PC-3 (cell line): Measurements from ENCODE around the gene NRL. TPM values are rescaled to one million over a fixed set of nuclear protein-coding genes. Genes with fewer than 3 reads are reported as not detected.
"Not testable (repeated sequence)": the region's sequence is repeated elsewhere in the genome, so short reads cannot be mapped to it uniquely, and the experiment has no call there.

ENCODE experiments used
- ATAC-seq: fragments of 200-7000 bp; cut with Tn5 transposase; 2 replicates; pipeline ENCODE4 v1.9.1; 2020; ENCODE audit warnings: mild to moderate bottlenecking, moderate library complexity
- BruUV-seq: library from RNA; stranded (reverse); fragments of 400-500 nt; replicated peaks from 2 replicates; lab custom pipeline; 2021; lab: Mats Ljungman, UMichigan
- CTCF ChIA-PET: fragments of 300-600 bp; sonication (Branson Sonifier 250); formaldehyde crosslinking; loops from one replicate; lab custom pipeline; 2022; ENCODE audit warnings: antibody characterized with exemption; lab: Charles Lee
- POLR2A ChIA-PET: fragments of 300-600 bp; sonication (Branson Sonifier 250); formaldehyde crosslinking; loops from one replicate; lab custom pipeline; 2022; ENCODE audit warnings: antibody characterized with exemption; ENCODE audit not compliant: unreplicated experiment; lab: Charles Lee
- DNase-seq: peaks from one replicate; pipeline ENCODE4 v3.0.0-alpha.2; 2015
- H2AFZ ChIP-seq: fragments of 300-600 bp; sonication (generic); 2 replicates; pipeline ENCODE4 v1.6.0; 2016; ENCODE audit warnings: antibody characterized with exemption, low read length
- H3F3A ChIP-seq: fragments of 300-600 bp; sonication (generic); one replicate; pipeline ENCODE4 v1.6.0; 2017; ENCODE audit warnings: antibody characterized with exemption, low read length, control low read depth, mild to moderate bottlenecking; ENCODE audit not compliant: unreplicated experiment
- H3K27ac ChIP-seq: fragments of 300-600 bp; sonication (generic); 2 replicates; pipeline ENCODE4 v1.5.1; 2016; ENCODE audit warnings: mild to moderate bottlenecking, low read length
- H3K27me3 ChIP-seq: fragments of 300-600 bp; sonication (generic); 2 replicates; pipeline ENCODE4 v1.6.1; 2016; ENCODE audit warnings: low read length, mixed read lengths
- H3K36me3 ChIP-seq: fragments of 300-600 bp; sonication (generic); 2 replicates; pipeline ENCODE4 v1.6.1; 2016; ENCODE audit warnings: low read depth, mixed run types, low read length, mixed read lengths
- H3K4me1 ChIP-seq: fragments of 300-600 bp; sonication (generic); 2 replicates; pipeline ENCODE4 v1.5.1; 2016; ENCODE audit warnings: low read length; ENCODE audit not compliant: insufficient read depth
- H3K4me2 ChIP-seq: fragments of 300-600 bp; sonication (generic); 2 replicates; pipeline ENCODE4 v1.6.0; 2016; ENCODE audit warnings: low read length
- H3K4me3 ChIP-seq: fragments of 300-600 bp; sonication (generic); 2 replicates; pipeline ENCODE4 v1.5.1; 2016; ENCODE audit warnings: mild to moderate bottlenecking, low read length, mixed read lengths
- H3K79me2 ChIP-seq: fragments of 300-600 bp; sonication (generic); 2 replicates; pipeline ENCODE4 v1.6.1; 2017; ENCODE audit warnings: low read length, mixed read lengths
- H3K9ac ChIP-seq: fragments of 300-600 bp; sonication (generic); 2 replicates; pipeline ENCODE4 v1.6.0; 2016; ENCODE audit warnings: mild to moderate bottlenecking, low read length
- H3K9me2 ChIP-seq: fragments of 300-600 bp; sonication (generic); replicated peaks from 2 replicates; pipeline ENCODE4 v1.6.1; 2016; ENCODE audit warnings: mixed run types, low read length, mixed read lengths
- H3K9me3 ChIP-seq: fragments of 300-600 bp; sonication (generic); 2 replicates; pipeline ENCODE4 v1.6.1; 2016; ENCODE audit warnings: low read length, mixed read lengths
- H4K20me1 ChIP-seq: fragments of 300-600 bp; sonication (generic); 2 replicates; pipeline ENCODE4 v1.6.1; 2016; ENCODE audit warnings: low read length, mixed read lengths
- CTCF ChIP-seq: fragments of 300-600 bp; sonication (generic); conservative IDR thresholded peaks from 2 replicates; pipeline ENCODE4 v1.5.1; 2017; ENCODE audit warnings: antibody characterized with exemption, low read depth, mild to moderate bottlenecking, low read length
- EZH2 ChIP-seq: fragments of 300-600 bp; sonication (generic); IDR thresholded peaks from one replicate; pipeline ENCODE4 v1.6.1; 2017; ENCODE audit warnings: antibody characterized with exemption, mild to moderate bottlenecking, low read length; ENCODE audit not compliant: unreplicated experiment
- EZH2phosphoT487 ChIP-seq: fragments of 300-600 bp; sonication (generic); IDR thresholded peaks from 2 replicates; pipeline ENCODE4 v1.6.1; 2018; ENCODE audit warnings: mild to moderate bottlenecking, antibody characterized with exemption, low read length, borderline replicate concordance
- intact Hi-C: fragments of 100-400 bp; cut with micrococcal nuclease; formaldehyde crosslinking; loops from 2 replicates; pipeline ENCODE4 v1.9.0; 2023
- microRNA-seq: library from miRNA; unstranded; fragments of <30 nt; microRNA quantifications from one replicate; pipeline ENCODE4 v1.1.0, GENCODE V29; 2020; ENCODE audit not compliant: unreplicated experiment
- total RNA-seq: library from RNA; depleted of rRNA; stranded (reverse); fragments of >200 nt; gene quantifications from 2 replicates; pipeline ENCODE4 v1.2.3, GENCODE V29; 2014; rRNA removed

The NRL gene
- total RNA-seq, 1 experiment from 2014 or later, result 1.5 TPM

GRCh38 chr14:24032727-24033418 lies 81.9 kb downstream of the NRL start:
- POLR2A ChIA-PET, result no interaction called here
- H3F3A ChIP-seq, result no peaks in the 10 kb centered on the region
- intact Hi-C loops, result no loop called here

GRCh38 chr14:24031331-24031730 lies 83.4 kb downstream of the NRL start:
- not testable (repeated sequence) for H3F3A ChIP-seq

More at GRCh38 chr14:24032727-24033418, 81.9 kb downstream of the NRL start:
- no TSS peak for BruUV-seq
- Histone ChIP-seq H3K9ac (no peak overlapping the region), H2AFZ (no peak overlapping the region), H3K9me3 (0 out of 2 replicates have a peak, but pooled peaks cover 7% of the 10 kb centered on the region), H3K27ac (no peak overlapping the region), H3K79me2 (no peaks in the 10 kb centered on the region), H4K20me1 (no peaks in the 10 kb centered on the region), H3K27me3 (no peaks in the 10 kb centered on the region), H3K9me2 (no peaks in the 10 kb centered on the region), H3K4me2 (no peak overlapping the region), H3K4me3 (no peak overlapping the region), H3K4me1 (no peaks in the 10 kb centered on the region), H3K36me3 (no peaks in the 10 kb centered on the region)
- ATAC-seq (no peak), DNase-seq (peak; percentile 67)
- CTCF ChIA-PET, result no interaction called here
- no peak for TF ChIP-seq EZH2phosphoT487
- no peak for TF ChIP-seq EZH2
- no peak for TF ChIP-seq CTCF

GRCh38 chr14:24029687-24030086 lies 85.1 kb downstream of the NRL start:
- POLR2A ChIA-PET, H3F3A ChIP-seq, ATAC-seq, H3K36me3 ChIP-seq, intact Hi-C loops, H3K4me2 ChIP-seq, H3K9me2 ChIP-seq, H3K79me2 ChIP-seq, H3K4me3 ChIP-seq, H3K27me3 ChIP-seq, H3K9me3 ChIP-seq, H3K27ac ChIP-seq, H4K20me1 ChIP-seq, H3K4me1 ChIP-seq, H3K9ac ChIP-seq, DNase-seq, H2AFZ ChIP-seq, CTCF ChIA-PET, BruUV-seq: not testable (repeated sequence)

More at GRCh38 chr14:24031331-24031730, 83.4 kb downstream of the NRL start:
- H2AFZ ChIP-seq, H3K4me3 ChIP-seq, H3K9me2 ChIP-seq, H3K4me1 ChIP-seq, H3K9me3 ChIP-seq, intact Hi-C loops, BruUV-seq, H3K4me2 ChIP-seq, H3K79me2 ChIP-seq, DNase-seq, CTCF ChIA-PET, H4K20me1 ChIP-seq, ATAC-seq, H3K27ac ChIP-seq, H3K27me3 ChIP-seq, H3K36me3 ChIP-seq, POLR2A ChIA-PET, H3K9ac ChIP-seq: not testable (repeated sequence)

Small RNA genes within 50 kb of the gene (microRNA-seq; reads per million reads assigned to microRNA genes)
- not detected for gene MIR7703

Other genes starting within 250 kb of the NRL start
- 103 and 108 TPM in 2 replicates for gene DHRS4, start 161.2 kb downstream of the NRL start, total RNA-seq
- 16.5 and 26.7 TPM in 2 replicates for gene DHRS4L2, start 126.0 kb downstream of the NRL start, total RNA-seq
- gene CARMIL3, start 62.9 kb downstream of the NRL start, total RNA-seq, result not detected in 2 replicates
- not detected in 2 replicates for gene CPNE6, start 43.4 kb downstream of the NRL start, total RNA-seq
- gene PCK2, start 20.6 kb downstream of the NRL start, total RNA-seq, result 10.0 and 11.6 TPM in 2 replicates
- gene DCAF11, start 172 bp downstream of the NRL start, total RNA-seq, result 68.2 and 85.8 TPM in 2 replicates
- gene FITM1, start 15.7 kb upstream of the NRL start, total RNA-seq, result 0.55 TPM in 1 of 2 replicates, not detected in the other
- gene PSME1, start 21.2 kb upstream of the NRL start, total RNA-seq, result 140 and 163 TPM in 2 replicates
- gene EMC9, start 26.6 kb upstream of the NRL start, total RNA-seq, result 30.1 and 36.7 TPM in 2 replicates
- 211 and 297 TPM in 2 replicates for gene PSME2, start 31.7 kb upstream of the NRL start, total RNA-seq
- 69.6 and 79.4 TPM in 2 replicates for gene RNF31, start 32.5 kb upstream of the NRL start, total RNA-seq
- 10.5 and 20.6 TPM in 2 replicates for gene IRF9, start 46.3 kb upstream of the NRL start, total RNA-seq
- 1.9 and 5.7 TPM in 2 replicates for gene REC8, start 57.1 kb upstream of the NRL start, total RNA-seq
- gene IPO4, start 73.9 kb upstream of the NRL start, total RNA-seq, result 193 and 211 TPM in 2 replicates
- 52.1 and 58.3 TPM in 2 replicates for gene TM9SF1, start 80.5 kb upstream of the NRL start, total RNA-seq
- gene TSSK4, start 90.7 kb upstream of the NRL start, total RNA-seq, result 0.11 TPM in 1 of 2 replicates, not detected in the other
- gene CHMP4A, start 98.5 kb upstream of the NRL start, total RNA-seq, result 58.3 and 67.9 TPM in 2 replicates
- gene MDP1, start 101.1 kb upstream of the NRL start, total RNA-seq, result 16.2 and 23.5 TPM in 2 replicates
- gene NEDD8, start 117.4 kb upstream of the NRL start, total RNA-seq, result 330 and 337 TPM in 2 replicates
- gene GMPR2, start 118.0 kb upstream of the NRL start, total RNA-seq, result 51.8 and 56.9 TPM in 2 replicates
- 31.7 and 39.8 TPM in 2 replicates for gene TINF2, start 127.7 kb upstream of the NRL start, total RNA-seq
- gene TGM1, start 148.2 kb upstream of the NRL start, total RNA-seq, result 2.6 and 3.2 TPM in 2 replicates
- 39.2 and 51.5 TPM in 2 replicates for gene RABGGTA, start 156.6 kb upstream of the NRL start, total RNA-seq
- 15.8 and 15.9 TPM in 2 replicates for gene DHRS1, start 184.8 kb upstream of the NRL start, total RNA-seq
- 30.4 and 35.5 TPM in 2 replicates for gene NOP9, start 184.9 kb upstream of the NRL start, total RNA-seq
- not detected in 2 replicates for gene CIDEB, start 193.0 kb upstream of the NRL start, total RNA-seq
- gene LTB4R2, start 195.2 kb upstream of the NRL start, total RNA-seq, result 9.3 and 19.3 TPM in 2 replicates
- gene LTB4R, start 196.6 kb upstream of the NRL start, total RNA-seq, result 11.6 and 13.1 TPM in 2 replicates
- 0.04 TPM in 1 of 2 replicates, not detected in the other for gene ADCY4, start 220.1 kb upstream of the NRL start, total RNA-seq
- gene RIPK3, start 225.0 kb upstream of the NRL start, total RNA-seq, result not detected in 2 replicates